Stimulated activated CD8-positive, alpha-beta memory T cell treated with anti-CD3 and anti-CD28 coated beads, Interleukin-2, amount 100 ng/mL, for 1 hour (primary cell): ENCODE data around the gene ZNF236.
"Not testable (repeated sequence)": the region's sequence is repeated elsewhere in the genome, so short reads cannot be mapped to it uniquely, and the experiment has no call there.

Experiments used
- DNase-seq, 2 donors: peaks; one replicate each; pipeline ENCODE4 v3.0.0-alpha.2; 2020; ENCODE audit warnings: low read depth in 2 of 2

Gene ZNF236

GRCh38 chr18:76822506-76823160, at the start of gene ZNF236:
TSS of gene ZNF236 (plus strand) at chr18:76822557. CDS start at chr18:76822608, 51 bp downstream.
- peak; percentile 41 to 44 for DNase-seq

GRCh38 chr18:76772665-76773064, 49.7 kb upstream of the ZNF236 start:
- DNase-seq: no peak

DNA sequence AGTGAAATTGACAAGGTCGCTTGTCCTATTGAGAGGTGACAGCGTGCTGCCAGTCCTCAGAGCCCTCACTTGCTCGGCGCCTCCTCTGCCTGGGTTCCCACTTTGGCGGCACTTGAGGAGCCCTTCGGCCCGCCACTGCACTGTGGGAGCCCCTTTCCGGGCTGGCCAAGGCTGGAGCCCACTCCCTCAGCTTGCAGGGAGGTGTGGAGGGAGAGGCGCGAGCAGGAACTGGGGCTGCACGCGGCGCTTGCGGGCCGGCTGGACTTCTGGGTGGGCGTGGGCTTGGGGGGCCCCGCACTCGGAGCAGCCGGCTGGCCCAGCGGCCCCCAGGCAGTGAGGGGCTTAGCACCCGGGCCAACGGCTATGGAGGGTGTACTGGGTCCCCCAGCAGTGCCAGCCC, 45.3 kb upstream of the ZNF236 start:
- not testable (repeated sequence) for DNase-seq

DNA sequence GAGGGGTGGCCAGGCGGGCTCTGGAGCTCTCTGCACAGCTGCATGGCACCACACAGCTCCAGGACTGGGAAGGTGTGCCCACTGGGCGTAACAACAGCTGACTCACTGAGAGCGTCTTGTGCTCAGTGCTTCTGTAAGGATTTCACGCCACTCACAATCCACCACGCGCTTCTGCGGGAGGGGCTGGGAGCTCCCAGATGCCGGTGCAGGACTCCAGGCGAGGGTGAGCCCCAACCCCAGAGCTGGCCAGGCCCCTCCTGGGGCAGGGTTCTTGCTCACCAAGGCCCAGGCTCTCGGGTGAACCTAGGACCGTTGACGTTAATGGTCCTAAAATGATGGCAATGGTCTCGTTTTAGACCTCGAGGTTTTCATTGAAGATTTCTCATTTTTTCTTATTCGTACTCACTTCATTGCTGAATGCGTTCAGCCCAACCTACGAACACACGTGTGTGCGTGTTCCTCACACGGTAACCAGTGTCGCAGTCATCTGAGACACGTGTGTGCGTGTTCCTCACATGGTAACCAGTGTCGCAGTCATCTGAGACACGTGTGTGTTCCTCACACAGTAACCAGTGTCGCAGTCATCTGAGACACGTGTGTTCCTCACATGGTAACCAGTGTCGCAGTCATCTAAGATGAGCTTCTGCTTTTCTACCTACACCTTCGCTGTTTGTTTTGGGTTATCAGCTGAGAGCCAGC, 38.4 kb upstream of the ZNF236 start:
- DNase-seq: no peak

DNA sequence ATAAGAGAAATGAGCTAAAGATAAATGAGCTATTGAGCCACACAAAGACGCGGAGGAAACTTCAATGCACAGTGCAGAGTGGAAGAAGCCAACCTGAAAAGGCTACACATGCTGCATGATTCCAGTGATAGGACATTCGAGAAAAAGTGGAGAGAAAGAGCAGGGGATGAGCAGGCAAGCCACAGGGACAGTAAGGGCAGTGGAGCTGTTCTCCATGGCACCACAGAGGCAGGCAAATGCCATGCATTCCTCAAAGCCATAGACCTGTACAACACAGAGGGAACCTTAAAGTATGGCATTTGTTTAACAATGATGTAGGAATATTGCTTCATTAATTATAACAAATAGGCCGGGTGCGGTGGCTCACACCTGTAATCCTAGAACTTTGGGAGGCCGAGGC, 36.5 kb upstream of the ZNF236 start:
- DNase-seq: no peak

GRCh38 chr18:76788571-76789317, 33.6 kb upstream of the ZNF236 start:
- DNase-seq: no peak

DNA sequence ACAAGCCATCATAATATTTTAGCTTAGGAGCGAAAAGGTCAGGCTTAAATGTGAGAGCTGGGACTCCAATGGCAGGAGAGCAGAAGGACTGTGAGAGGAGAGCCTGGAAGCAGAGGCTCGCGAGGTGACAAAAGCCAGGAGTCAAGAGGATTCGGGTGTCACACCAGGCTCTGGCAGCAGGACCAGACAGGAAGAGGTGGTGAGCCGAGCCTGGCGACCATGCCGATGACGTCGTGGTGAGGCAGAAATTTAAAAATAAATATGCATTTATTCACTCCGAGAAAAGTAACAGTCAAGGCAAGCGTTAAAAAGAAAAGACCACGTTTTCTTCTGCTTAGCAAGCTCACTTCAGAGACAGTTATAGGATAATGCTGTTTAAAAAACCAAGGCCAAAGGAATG, 31.3 kb upstream of the ZNF236 start:
- DNase-seq: no peak

- DNase-seq: no peak
These were observed 30.7 kb upstream of the ZNF236 start for GRCh38 chr18:76791642-76792041.

- no peak for DNase-seq
These were observed 28.0 kb upstream of the ZNF236 start for GRCh38 chr18:76794326-76794725.

DNA sequence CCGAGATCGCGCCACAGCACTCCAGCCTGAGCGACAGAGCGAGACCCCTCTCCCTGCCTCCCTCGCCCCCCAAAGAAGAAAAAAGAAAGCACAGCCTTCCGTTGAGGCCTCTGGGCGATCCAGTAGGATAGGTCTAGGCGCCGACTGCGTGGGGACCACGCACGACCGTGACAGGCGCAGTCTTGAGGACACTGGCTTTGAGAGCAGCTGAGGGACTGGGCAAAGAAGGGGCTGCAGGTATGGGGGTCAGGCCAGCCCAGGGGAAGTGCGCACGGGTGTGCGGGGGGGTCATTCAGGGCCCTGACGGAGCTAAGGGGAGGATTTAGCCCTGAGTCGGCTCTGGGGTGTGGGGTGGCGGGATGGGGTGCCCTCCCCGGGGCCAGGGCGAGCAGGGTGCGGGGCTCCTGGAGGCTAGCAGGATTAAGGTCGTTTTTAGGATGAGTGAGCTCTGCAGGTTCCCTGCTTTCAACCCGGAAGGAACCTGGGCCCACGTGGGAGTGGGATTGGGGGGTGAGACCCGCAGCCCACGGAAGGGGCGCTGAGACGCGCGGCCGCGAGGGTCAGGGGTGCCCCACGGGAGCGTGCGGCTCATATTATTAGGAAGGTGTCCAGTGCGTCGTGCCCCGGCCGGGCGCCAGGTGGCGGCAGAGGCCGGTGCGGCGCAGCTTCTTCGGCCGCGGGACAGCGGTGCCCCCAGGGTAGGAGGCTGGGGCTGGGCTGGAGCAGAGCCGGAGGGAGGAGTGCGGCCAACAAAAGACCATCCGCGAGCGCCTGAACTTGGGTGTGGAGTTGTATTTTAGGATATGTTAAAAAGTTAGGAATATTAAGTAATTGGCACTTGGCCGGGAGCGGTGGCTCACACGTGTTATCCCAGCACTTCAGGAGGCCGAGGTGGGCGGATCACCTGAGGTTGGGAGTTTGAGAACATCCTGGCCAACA, 20.5 kb upstream of the ZNF236 start:
- no peak for DNase-seq

DNA sequence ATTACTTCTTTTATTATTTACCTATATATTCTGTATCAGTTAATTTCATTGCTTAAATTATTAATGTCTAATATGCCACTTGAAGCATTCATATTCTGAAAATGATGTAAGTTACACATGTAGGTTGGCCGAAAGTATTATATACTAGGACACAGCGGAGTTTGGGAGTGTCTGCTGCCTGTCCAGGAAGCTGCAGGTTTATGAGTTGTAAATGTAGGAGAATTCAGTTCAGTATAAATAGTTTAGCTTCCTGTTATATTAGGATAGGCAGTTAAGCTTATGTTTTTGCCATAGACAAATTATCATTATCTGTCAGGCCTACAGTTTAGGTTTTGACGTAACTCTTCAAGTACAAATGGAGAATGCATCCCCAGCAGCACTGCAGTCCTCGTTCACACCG, 18.9 kb upstream of the ZNF236 start:
- no peak for DNase-seq

- DNase-seq: peak; percentile 21 to 51
These were observed 18.5 kb upstream of the ZNF236 start for GRCh38 chr18:76803814-76804213.

DNA sequence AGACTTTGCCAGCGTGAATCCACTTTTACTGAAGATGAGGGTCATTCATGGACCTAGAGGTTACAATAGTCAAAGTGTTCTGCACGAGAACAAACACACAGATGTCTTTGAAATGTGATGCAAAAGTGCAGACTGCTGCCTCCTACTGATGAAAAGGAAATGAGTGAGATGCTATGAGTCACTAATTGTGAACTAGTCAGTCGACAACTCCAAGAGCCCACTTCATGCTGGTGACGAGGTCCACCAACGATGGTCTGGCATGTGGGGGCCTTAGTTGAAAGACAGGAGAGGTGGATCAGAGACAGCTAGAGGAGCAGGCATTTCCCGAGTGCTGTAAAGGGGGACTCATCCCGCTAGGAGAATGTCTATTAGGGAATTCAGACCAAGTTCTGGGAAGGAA, 17.1 kb upstream of the ZNF236 start:
- no peak for DNase-seq

DNA sequence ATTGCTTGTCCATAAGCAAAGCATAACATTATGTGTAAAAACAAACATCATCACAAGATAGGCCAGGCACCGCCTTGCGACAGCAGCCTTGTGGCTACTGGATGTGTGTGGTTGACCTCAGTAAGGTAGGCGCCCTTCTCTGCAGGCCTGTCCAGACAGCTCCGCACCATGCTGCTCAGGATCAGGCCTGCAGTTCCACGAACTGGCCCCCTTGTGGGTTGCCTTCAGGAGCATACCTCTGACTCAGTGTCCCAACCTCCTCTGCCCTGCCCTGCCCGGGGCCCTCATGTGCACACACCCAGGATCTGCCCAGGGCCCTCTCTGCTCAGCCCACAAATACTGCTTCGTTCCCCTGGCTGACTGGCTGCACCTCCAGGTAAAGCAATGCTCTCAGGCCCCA, 16.1 kb upstream of the ZNF236 start:
- DNase-seq: no peak

GRCh38 chr18:76808561-76808960, 13.8 kb upstream of the ZNF236 start:
- no peak for DNase-seq

- DNase-seq: not testable (repeated sequence)
These were observed 10.8 kb upstream of the ZNF236 start for GRCh38 chr18:76811530-76811929.

- DNase-seq: no peak
These were observed 8.1 kb upstream of the ZNF236 start for GRCh38 chr18:76814256-76814655.

DNA sequence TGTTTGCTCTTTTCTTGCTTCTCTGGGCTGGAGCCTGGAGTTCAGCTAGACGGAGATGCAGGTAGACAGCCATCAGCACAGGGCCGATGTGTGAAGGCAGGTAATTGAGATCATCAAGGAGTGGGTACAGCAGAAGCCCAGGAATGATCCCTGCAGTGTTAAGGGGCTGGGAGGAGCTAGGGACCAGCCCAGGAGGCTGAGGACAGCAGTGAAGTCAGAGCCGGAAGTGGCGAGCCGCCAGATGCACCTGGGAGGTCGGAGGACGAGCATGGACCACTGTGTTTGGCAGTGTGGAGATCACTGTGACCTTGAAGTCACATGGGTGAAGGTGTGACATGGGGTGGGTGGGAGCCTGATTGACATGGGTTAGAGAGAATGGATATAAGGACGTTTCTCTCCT, 6.2 kb upstream of the ZNF236 start:
- DNase-seq: no peak

DNA sequence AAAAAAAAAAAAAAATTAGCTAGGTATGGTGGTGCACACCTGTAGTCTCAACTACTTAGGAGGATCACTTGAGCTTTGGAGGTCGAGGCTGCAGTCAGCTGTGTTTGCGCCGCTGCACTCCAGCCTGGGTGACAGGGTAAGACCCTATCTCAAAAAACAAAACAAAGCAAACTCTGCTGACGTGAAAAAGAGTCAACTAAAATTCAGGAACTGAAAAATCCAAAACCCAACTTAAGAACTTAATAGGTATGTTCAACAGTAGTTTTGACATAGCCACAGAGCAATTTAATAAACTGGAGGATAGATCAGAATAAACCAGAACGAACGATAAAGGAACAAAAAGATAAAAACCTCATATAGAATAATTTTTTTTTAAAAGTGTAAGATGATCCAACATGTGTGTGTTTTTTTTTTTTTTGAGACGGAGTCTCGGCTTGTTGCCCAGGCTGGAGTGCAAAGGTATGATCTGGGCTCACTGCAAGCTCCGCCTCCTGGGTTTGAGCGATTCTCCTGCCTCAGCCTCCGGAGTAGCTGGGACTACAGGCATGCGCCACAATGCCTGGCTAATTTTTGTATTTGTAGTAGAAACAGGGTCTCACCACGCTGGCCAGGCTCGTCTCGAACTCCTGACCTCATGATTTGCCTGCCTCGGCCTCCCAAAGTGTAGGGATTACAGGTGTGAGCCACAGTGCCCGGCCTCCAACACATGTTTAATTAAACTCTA, 4.3 kb upstream of the ZNF236 start:
- no peak for DNase-seq

DNA sequence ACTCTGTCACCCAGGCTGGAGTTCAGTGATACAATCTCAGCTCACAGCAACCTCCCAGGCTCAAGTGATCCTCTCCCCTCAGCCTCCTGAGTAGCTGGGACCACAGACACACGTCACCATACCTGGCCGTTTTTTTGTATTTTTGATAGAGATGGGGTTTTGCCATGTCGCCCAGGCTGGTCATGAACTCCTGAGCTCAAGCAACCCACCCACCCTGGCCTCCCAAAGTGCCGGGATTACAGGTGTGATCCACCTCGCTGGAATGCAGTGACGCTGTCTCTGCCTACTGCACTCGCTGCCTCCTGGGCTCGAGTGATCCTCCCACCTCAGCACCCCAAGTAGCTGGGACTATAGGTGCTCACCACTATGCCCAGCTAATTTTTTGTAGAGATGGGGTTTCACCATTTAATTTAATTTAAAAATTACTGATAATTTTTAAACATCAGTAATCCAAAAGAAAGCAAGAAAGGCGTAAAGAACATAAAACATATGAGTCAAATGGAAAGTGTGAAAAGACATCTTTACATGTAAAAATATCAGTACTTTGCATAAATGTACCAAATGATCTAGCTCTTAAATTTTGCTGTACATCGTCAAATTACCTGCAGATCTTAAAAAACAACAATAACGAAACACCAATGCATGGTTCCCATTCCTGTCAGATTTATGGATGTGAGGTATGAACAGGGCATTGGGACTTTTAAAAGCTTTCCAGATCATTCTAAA, 2.8 kb upstream of the ZNF236 start:
- DNase-seq: no peak
